IMR-90 (cell line): ENCODE data around the gene ATP5ME. TPM values are rescaled to one million over a fixed set of nuclear protein-coding genes. Genes with fewer than 3 reads are reported as not detected.

Experiments used
- ATAC-seq: fragments of 200-7000 bp; cut with Tn5 transposase; 2 replicates; pipeline ENCODE4 v1.9.1; 2020; ENCODE audit warnings: low read depth, mild to moderate bottlenecking, moderate library complexity
- BruUV-seq: library from RNA; stranded (reverse); fragments of 400-500 nt; replicated peaks from 2 replicates; lab custom pipeline; 2021; lab: Mats Ljungman, UMichigan
- CTCF ChIA-PET: fragments of 300-600 bp; formaldehyde crosslinking; extraction: SDS; loops from one replicate; lab custom pipeline; 2021; ENCODE audit warnings: antibody characterized with exemption; lab: Yijun Ruan, JAX
- POLR2A ChIA-PET: fragments of 300-600 bp; sonication (Branson Sonifier 250); formaldehyde crosslinking; loops from one replicate; lab custom pipeline; 2022; ENCODE audit warnings: antibody characterized with exemption; ENCODE audit not compliant: unreplicated experiment; lab: Charles Lee
- DNase-seq: peaks from one replicate; pipeline ENCODE4 v3.0.0; 2013
- H2AFZ ChIP-seq: replicated peaks from 2 replicates; pipeline ENCODE3; 2013; ENCODE audit warnings: low read length, mild to moderate bottlenecking; ENCODE audit not compliant: poor library complexity
- H2AK5ac ChIP-seq: 2 replicates; pipeline ENCODE4 v1.6.1; 2013; ENCODE audit warnings: low read depth, low read length, inconsistent platforms
- H2AK9ac ChIP-seq: replicated peaks from 2 replicates; pipeline ENCODE3; 2013; ENCODE audit warnings: mild to moderate bottlenecking, low read depth, low read length, moderate library complexity; ENCODE audit not compliant: poor library complexity
- H2BK120ac ChIP-seq: 2 replicates; pipeline ENCODE4 v1.6.1; 2013; ENCODE audit warnings: low read depth, low read length, inconsistent platforms
- H2BK15ac ChIP-seq: 3 replicates; pipeline ENCODE4 v1.6.1; 2013; ENCODE audit warnings: low read depth, low read length, inconsistent platforms
- H2BK20ac ChIP-seq: 2 replicates; pipeline ENCODE4 v1.6.1; 2013; ENCODE audit warnings: low read depth, mild to moderate bottlenecking, inconsistent platforms, low read length, moderate library complexity
- H2BK5ac ChIP-seq: 2 replicates; pipeline ENCODE4 v1.6.1; 2013; ENCODE audit warnings: mild to moderate bottlenecking, low read depth, low read length, inconsistent platforms; ENCODE audit not compliant: poor library complexity, severe bottlenecking
- H3K14ac ChIP-seq: replicated peaks from 2 replicates; pipeline ENCODE4 v1.6.1; 2013; ENCODE audit warnings: low read depth, low read length, inconsistent platforms
- H3K18ac ChIP-seq: 2 replicates; pipeline ENCODE4 v1.6.1; 2013; ENCODE audit warnings: low read depth, low read length, control low read depth
- H3K23ac ChIP-seq: 2 replicates; pipeline ENCODE4 v1.6.1; 2013; ENCODE audit warnings: low read depth, low read length, inconsistent platforms
- H3K27ac ChIP-seq: 2 replicates; pipeline ENCODE4 v1.5.1; 2013; ENCODE audit warnings: mild to moderate bottlenecking, control low read depth, low read length; ENCODE audit not compliant: insufficient read depth
- H3K27me3 ChIP-seq: 2 replicates; pipeline ENCODE4 v1.6.1; 2013; ENCODE audit warnings: low read length; ENCODE audit not compliant: control insufficient read depth, insufficient read depth
- H3K36me3 ChIP-seq: 2 replicates; pipeline ENCODE4 v1.6.1; 2013; ENCODE audit warnings: low read length, mixed read lengths; ENCODE audit not compliant: control insufficient read depth, insufficient read depth
- H3K4ac ChIP-seq: 2 replicates; pipeline ENCODE4 v1.6.1; 2013; ENCODE audit warnings: low read depth, low read length, inconsistent platforms
- H3K4me1 ChIP-seq: 2 replicates; pipeline ENCODE4 v1.6.1; 2013; ENCODE audit warnings: low read length, mixed read lengths; ENCODE audit not compliant: control insufficient read depth, insufficient read depth
- H3K4me2 ChIP-seq: 2 replicates; pipeline ENCODE4 v1.6.1; 2013; ENCODE audit warnings: low read depth, mild to moderate bottlenecking, control low read depth, low read length, moderate library complexity
- H3K4me3 ChIP-seq: 2 replicates; pipeline ENCODE4 v1.5.1; 2013; ENCODE audit warnings: low read depth, mild to moderate bottlenecking, control low read depth, low read length, moderate library complexity; ENCODE audit not compliant: insufficient read depth
- H3K56ac ChIP-seq: 2 replicates; pipeline ENCODE4 v1.6.1; 2013; ENCODE audit warnings: low read length, inconsistent platforms; ENCODE audit not compliant: insufficient read depth; ENCODE audit errors: extremely low read depth
- H3K79me1 ChIP-seq, 2 experiments: 2 replicates each; pipeline ENCODE4 v1.6.1; 2013; ENCODE audit warnings: low read length in 2 of 2, inconsistent platforms in 1 of 2, low read depth in 1 of 2
- H3K9ac ChIP-seq: 2 replicates; pipeline ENCODE4 v1.6.1; 2013; ENCODE audit warnings: low read depth, low read length, control low read depth
- H3K9me1 ChIP-seq: 2 replicates; pipeline ENCODE4 v1.6.1; 2013; ENCODE audit warnings: low read length, inconsistent platforms; ENCODE audit not compliant: insufficient read depth
- H3K9me3 ChIP-seq: 2 replicates; pipeline ENCODE4 v1.6.1; 2013; ENCODE audit warnings: low read length; ENCODE audit not compliant: control insufficient read depth, insufficient read depth
- H4K20me1 ChIP-seq: 2 replicates; pipeline ENCODE4 v1.6.1; 2013; ENCODE audit warnings: low read length, inconsistent platforms; ENCODE audit not compliant: insufficient read depth
- H4K5ac ChIP-seq: 2 replicates; pipeline ENCODE4 v1.6.1; 2013; ENCODE audit warnings: mild to moderate bottlenecking, low read depth, low read length, control low read depth
- H4K8ac ChIP-seq, 2 experiments: 2 replicates each; pipeline ENCODE4 v1.6.1; 2013; ENCODE audit warnings: low read depth in 2 of 2, low read length in 2 of 2, control low read depth in 1 of 2, inconsistent platforms in 1 of 2
- H4K91ac ChIP-seq: 2 replicates; pipeline ENCODE4 v1.6.1; 2013; ENCODE audit warnings: low read depth, low read length, inconsistent platforms; ENCODE audit not compliant: insufficient read depth
- BHLHE40 ChIP-seq: fragments of 150-350 bp; IDR thresholded peaks from 2 replicates; pipeline ENCODE4 v1.6.1; 2016; ENCODE audit warnings: mild to moderate bottlenecking, low read depth, low read length
- CEBPB ChIP-seq: IDR thresholded peaks from 2 replicates; pipeline ENCODE4 v1.6.1; 2012; ENCODE audit warnings: low read depth, low read length, improper control_type of control experiment
- CHD1 ChIP-seq: IDR thresholded peaks from 2 replicates; pipeline ENCODE4 v1.6.1; 2012; ENCODE audit warnings: low read depth, low read length, improper control_type of control experiment
- FOS ChIP-seq: fragments of 150-350 bp; IDR thresholded peaks from 2 replicates; pipeline ENCODE4 v1.6.1; 2016; ENCODE audit warnings: low read depth, low read length
- MAZ ChIP-seq: IDR thresholded peaks from 2 replicates; pipeline ENCODE4 v1.6.1; 2012; ENCODE audit warnings: low read depth, mild to moderate bottlenecking, low read length, improper control_type of control experiment, moderate library complexity, borderline replicate concordance
- MXI1 ChIP-seq: IDR thresholded peaks from 2 replicates; pipeline ENCODE4 v1.6.1; 2012; ENCODE audit warnings: low read depth, mild to moderate bottlenecking, low read length, moderate library complexity, borderline replicate concordance
- NFE2L2 ChIP-seq: fragments of 150-350 bp; IDR thresholded peaks from 2 replicates; pipeline ENCODE4 v1.6.1; 2016; ENCODE audit warnings: low read depth, mild to moderate bottlenecking, low read length
- POLR2A ChIP-seq: IDR thresholded peaks from 2 replicates; pipeline ENCODE4 v1.6.1; 2012; ENCODE audit warnings: mild to moderate bottlenecking, low read depth, low read length
- RAD21 ChIP-seq: IDR thresholded peaks from 2 replicates; pipeline ENCODE4 v1.6.1; 2012; ENCODE audit warnings: low read length, improper control_type of control experiment
- RFX5 ChIP-seq: IDR thresholded peaks from 2 replicates; pipeline ENCODE4 v1.8.0; 2012; ENCODE audit warnings: low read depth, mild to moderate bottlenecking, low read length, moderate library complexity
- SMC3 ChIP-seq: fragments of 150-350 bp; IDR thresholded peaks from 2 replicates; pipeline ENCODE4 v1.6.1; 2016; ENCODE audit warnings: low read depth, mild to moderate bottlenecking, antibody characterized with exemption, low read length, moderate library complexity
- WGBS, 2 experiments: methylation state at CpG; one replicate each; pipeline versions ENCODE4 v1.1.5 to v1.1.7; 2013; ENCODE audit warnings: missing lambda C conversion rate in 2 of 2; ENCODE audit not compliant: insufficient read length in 1 of 2; ENCODE audit errors: extremely low coverage in 2 of 2; 5-methylcytosine and 5-hydroxymethylcytosine counted together
- dilution Hi-C: fragments of 300-500 bp; cut with HindIII; formaldehyde crosslinking; loops from one replicate; pipeline ENCODE4 v1.14.3; 2018; ENCODE audit warnings: low sequenced_read_pairs; ENCODE audit not compliant: unreplicated experiment
- in situ Hi-C: fragments of 300-500 bp; cut with MboI; formaldehyde crosslinking; loops from 3 replicates; pipeline ENCODE4 v1.14.3; 2019; ENCODE audit warnings: low sequenced_read_pairs, inconsistent platforms, mixed read lengths
- intact Hi-C: fragments of 100-400 bp; cut with micrococcal nuclease; formaldehyde crosslinking; loops from 2 replicates; pipeline ENCODE4 v1.10.0; 2022
- polyA plus RNA-seq, 3 experiments: library from polyadenylated mRNA; depleted of rRNA; stranded (reverse); fragments of >200 nt; gene quantifications; 2 replicates each; pipeline ENCODE4 v1.2.3, GENCODE V29; 2012; ENCODE audit warnings: low replicate concordance in 1 of 3
- total RNA-seq: library from RNA; depleted of rRNA; stranded (reverse); fragments of >200 nt; gene quantifications from 2 replicates; pipeline ENCODE4 v1.2.3, GENCODE V29; 2012
- TF ChIP-seq, protein P1 (sequence below): fragments of 150-350 bp; IDR thresholded peaks from 2 replicates; pipeline ENCODE4 v1.6.1; 2017; ENCODE audit warnings: mild to moderate bottlenecking, antibody characterized with exemption, low read length, low read depth
- TF ChIP-seq, protein P2 (sequence below): fragments of 150-350 bp; IDR thresholded peaks from 2 replicates; pipeline ENCODE4 v1.6.1; 2016; ENCODE audit warnings: low read depth, mild to moderate bottlenecking, low read length, moderate library complexity, borderline replicate concordance
- TF ChIP-seq, protein P3 (sequence below): conservative IDR thresholded peaks from 2 replicates; pipeline ENCODE4 v1.5.1; 2012; ENCODE audit warnings: mild to moderate bottlenecking, low read depth, low read length, improper control_type of control experiment

The ATP5ME gene
- total and polyA plus RNA-seq, 2 of the 4 experiments (the other 2 are of a cell fraction): 39.3 to 603 TPM

DNA sequence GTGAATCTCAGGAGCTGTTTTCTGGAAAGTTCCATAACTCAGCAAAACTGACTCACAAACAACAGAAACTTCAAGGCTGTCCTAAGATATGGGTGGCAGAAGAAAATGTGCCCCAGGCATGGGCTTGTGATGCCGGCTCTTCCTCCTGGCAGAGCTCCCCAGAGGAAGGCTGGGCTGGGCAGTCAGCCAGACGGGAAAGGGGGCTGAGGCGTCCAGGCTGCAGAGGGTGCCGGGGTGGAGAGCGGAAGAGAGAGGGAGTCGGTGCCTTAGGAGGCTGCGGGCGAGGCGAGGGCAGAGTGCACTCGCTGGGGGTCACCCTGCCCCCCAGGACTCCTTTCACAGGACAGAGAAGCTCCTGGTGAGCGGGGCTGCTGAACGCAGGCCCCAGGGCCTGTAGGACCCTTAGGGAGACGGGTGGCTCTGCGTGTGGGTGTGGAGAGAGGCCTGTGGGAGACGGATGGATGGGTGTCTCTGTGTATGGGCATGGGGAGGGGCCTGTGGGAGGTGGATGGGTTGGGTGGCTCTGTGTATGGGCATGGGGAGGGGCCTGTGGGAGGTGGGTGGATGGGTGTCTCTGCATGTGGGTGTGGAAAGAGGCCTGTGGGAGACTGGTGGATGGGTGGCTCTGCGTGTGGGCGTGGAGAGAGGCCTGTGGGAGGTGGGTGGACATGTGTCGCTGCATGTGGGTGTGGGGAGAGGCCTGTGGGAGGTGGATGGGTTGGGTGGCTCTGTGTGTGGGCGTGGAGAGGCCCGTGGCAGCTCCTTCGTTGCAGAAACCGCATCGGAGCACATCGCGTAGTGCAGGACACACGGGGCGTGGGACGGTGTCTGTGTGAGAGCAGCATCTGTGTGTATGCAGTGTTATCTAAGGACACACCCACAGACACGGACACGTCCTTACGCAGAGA lies 47.4 kb upstream of the ATP5ME start:
- CTCF ChIA-PET: no interaction called here
- intact Hi-C loops: no loop called here
- Histone ChIP-seq H2AFZ (no peak overlapping the region), H3K9ac (no peak overlapping the region), H3K9me1 (peaks cover 4% of the 10 kb centered on the region; the same call in 1 of the 2 replicates), H3K9me3 (no peaks in the 10 kb centered on the region), H3K4me3 (no peak overlapping the region), H3K27ac (no peak overlapping the region), H3K23ac (no peak overlapping the region), H2BK5ac (no peak overlapping the region), H4K20me1 (peaks cover 82% of the 10 kb centered on the region), H4K5ac (no peak overlapping the region), H3K36me3 (peaks cover 22% of the 10 kb centered on the region), H2BK120ac (no peak overlapping the region), H2BK20ac (no peak overlapping the region), H3K4ac (no peak overlapping the region), H2AK9ac (peak overlapping the region; percentile 1), H3K27me3 (no peaks in the 10 kb centered on the region), H3K18ac (no peak overlapping the region), H3K14ac (no peak overlapping the region), H4K91ac (no peak overlapping the region), H3K4me2 (no peak overlapping the region), H3K56ac (no peak overlapping the region), H2AK5ac (no peak overlapping the region), H2BK15ac (no peak overlapping the region), H4K8ac (no peak overlapping the region), H3K79me1 (peaks cover 7 to 51% of the 10 kb centered on the region in 2 experiments), H3K4me1 (peaks cover 12% of the 10 kb centered on the region)
- peak; percentile 15 for ATAC-seq
- POLR2A ChIA-PET: no interaction called here
- 87% methylated on average over 12 of the region's 31 CpGs; no CpG with 5 or more reads in 1 of the 2 experiments for WGBS, 2 experiments
- in situ Hi-C loops: no loop called here
- BruUV-seq: no TSS peak
- no peak for DNase-seq
- TF ChIP-seq BHLHE40 (no peak), RFX5 (no peak), MAZ (no peak), POLR2A (no peak), CEBPB (no peak), SMC3 (no peak), FOS (no peak), RAD21 (no peak), CHD1 (no peak), MXI1 (no peak), NFE2L2 (no peak)
- TF ChIP-seq, protein P1, sequence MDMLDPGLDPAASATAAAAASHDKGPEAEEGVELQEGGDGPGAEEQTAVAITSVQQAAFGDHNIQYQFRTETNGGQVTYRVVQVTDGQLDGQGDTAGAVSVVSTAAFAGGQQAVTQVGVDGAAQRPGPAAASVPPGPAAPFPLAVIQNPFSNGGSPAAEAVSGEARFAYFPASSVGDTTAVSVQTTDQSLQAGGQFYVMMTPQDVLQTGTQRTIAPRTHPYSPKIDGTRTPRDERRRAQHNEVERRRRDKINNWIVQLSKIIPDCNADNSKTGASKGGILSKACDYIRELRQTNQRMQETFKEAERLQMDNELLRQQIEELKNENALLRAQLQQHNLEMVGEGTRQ: no peak
- TF ChIP-seq, protein P2, sequence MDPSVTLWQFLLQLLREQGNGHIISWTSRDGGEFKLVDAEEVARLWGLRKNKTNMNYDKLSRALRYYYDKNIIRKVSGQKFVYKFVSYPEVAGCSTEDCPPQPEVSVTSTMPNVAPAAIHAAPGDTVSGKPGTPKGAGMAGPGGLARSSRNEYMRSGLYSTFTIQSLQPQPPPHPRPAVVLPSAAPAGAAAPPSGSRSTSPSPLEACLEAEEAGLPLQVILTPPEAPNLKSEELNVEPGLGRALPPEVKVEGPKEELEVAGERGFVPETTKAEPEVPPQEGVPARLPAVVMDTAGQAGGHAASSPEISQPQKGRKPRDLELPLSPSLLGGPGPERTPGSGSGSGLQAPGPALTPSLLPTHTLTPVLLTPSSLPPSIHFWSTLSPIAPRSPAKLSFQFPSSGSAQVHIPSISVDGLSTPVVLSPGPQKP: no peak
- TF ChIP-seq, protein P3, sequence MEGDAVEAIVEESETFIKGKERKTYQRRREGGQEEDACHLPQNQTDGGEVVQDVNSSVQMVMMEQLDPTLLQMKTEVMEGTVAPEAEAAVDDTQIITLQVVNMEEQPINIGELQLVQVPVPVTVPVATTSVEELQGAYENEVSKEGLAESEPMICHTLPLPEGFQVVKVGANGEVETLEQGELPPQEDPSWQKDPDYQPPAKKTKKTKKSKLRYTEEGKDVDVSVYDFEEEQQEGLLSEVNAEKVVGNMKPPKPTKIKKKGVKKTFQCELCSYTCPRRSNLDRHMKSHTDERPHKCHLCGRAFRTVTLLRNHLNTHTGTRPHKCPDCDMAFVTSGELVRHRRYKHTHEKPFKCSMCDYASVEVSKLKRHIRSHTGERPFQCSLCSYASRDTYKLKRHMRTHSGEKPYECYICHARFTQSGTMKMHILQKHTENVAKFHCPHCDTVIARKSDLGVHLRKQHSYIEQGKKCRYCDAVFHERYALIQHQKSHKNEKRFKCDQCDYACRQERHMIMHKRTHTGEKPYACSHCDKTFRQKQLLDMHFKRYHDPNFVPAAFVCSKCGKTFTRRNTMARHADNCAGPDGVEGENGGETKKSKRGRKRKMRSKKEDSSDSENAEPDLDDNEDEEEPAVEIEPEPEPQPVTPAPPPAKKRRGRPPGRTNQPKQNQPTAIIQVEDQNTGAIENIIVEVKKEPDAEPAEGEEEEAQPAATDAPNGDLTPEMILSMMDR: no peak
- dilution Hi-C loops: no loop called here
